Ammon's horn (tissue), 1 donor: ENCODE data around the gene USP19.

Source experiments
- DNase-seq: peaks from one replicate; pipeline ENCODE4 v3.0.0-alpha.2; 2016; ENCODE audit warnings: low spot score

USP19 gene

GRCh38 chr3:49134471-49135265 lies 14.0 kb upstream of the USP19 start:
- DNase-seq: no peak

- peak; percentile 86 for DNase-seq
Measured at GRCh38 chr3:49133226-49133951, 12.8 kb upstream of the USP19 start.

GRCh38 chr3:49132437-49133225 lies 12.0 kb upstream of the USP19 start, which contains the start of gene LAMB2:
Gene LAMB2 (minus strand): TSS chr3:49133050. CDS start chr3:49132867, 183 bp downstream.
- peak; percentile 67 for DNase-seq

GRCh38 chr3:49132073-49132436 lies 11.4 kb upstream of the USP19 start:
- no peak for DNase-seq

GRCh38 chr3:49131576-49131975 lies 11.0 kb upstream of the USP19 start:
- DNase-seq: no peak

- no peak for DNase-seq
Measured at GRCh38 chr3:49131040-49131439, 10.4 kb upstream of the USP19 start.

GRCh38 chr3:49124991-49125670 lies 4.5 kb upstream of the USP19 start:
- DNase-seq: no peak

- no peak for DNase-seq
Measured at GRCh38 chr3:49124203-49124602, 3.6 kb upstream of the USP19 start.

- no peak for DNase-seq
Measured at GRCh38 chr3:49123687-49124086, 3.1 kb upstream of the USP19 start.

GRCh38 chr3:49122886-49123545 lies 2.4 kb upstream of the USP19 start:
- DNase-seq: no peak

GRCh38 chr3:49122451-49122850 lies 1.8 kb upstream of the USP19 start:
- DNase-seq: no peak

GRCh38 chr3:49122022-49122421 lies 1.4 kb upstream of the USP19 start:
- DNase-seq: no peak

- no peak for DNase-seq
Measured at GRCh38 chr3:49121132-49121736, 611 bp upstream of the USP19 start.

GRCh38 chr3:49120096-49120437 lies 556 bp downstream of the USP19 start:
- DNase-seq: no peak

GRCh38 chr3:49119439-49119838 lies 1.2 kb downstream of the USP19 start:
- DNase-seq: no peak

- DNase-seq: no peak
Measured at GRCh38 chr3:49119036-49119435, 1.6 kb downstream of the USP19 start.

- DNase-seq: no peak
Measured at GRCh38 chr3:49112262-49112661, 8.4 kb downstream of the USP19 start.

- no peak for DNase-seq
Measured at GRCh38 chr3:49111347-49111746, 9.3 kb downstream of the USP19 start.

GRCh38 chr3:49110780-49111179 lies 9.8 kb downstream of the USP19 start:
- no peak for DNase-seq

- DNase-seq: no peak
Measured at GRCh38 chr3:49108346-49108745, 12.3 kb downstream of the USP19 start.
